IPS-NIHi7 (cell line): ENCODE data around the gene GALNT9.
"Not testable (repeated sequence)": the region's sequence is repeated elsewhere in the genome, so short reads cannot be mapped to it uniquely, and the experiment has no call there.

Experiments used
- DNase-seq: peaks from one replicate; pipeline ENCODE4 v3.0.0; 2012; ENCODE audit warnings: mixed read lengths; ENCODE audit errors: extremely low spot score

Gene GALNT9

DNA sequence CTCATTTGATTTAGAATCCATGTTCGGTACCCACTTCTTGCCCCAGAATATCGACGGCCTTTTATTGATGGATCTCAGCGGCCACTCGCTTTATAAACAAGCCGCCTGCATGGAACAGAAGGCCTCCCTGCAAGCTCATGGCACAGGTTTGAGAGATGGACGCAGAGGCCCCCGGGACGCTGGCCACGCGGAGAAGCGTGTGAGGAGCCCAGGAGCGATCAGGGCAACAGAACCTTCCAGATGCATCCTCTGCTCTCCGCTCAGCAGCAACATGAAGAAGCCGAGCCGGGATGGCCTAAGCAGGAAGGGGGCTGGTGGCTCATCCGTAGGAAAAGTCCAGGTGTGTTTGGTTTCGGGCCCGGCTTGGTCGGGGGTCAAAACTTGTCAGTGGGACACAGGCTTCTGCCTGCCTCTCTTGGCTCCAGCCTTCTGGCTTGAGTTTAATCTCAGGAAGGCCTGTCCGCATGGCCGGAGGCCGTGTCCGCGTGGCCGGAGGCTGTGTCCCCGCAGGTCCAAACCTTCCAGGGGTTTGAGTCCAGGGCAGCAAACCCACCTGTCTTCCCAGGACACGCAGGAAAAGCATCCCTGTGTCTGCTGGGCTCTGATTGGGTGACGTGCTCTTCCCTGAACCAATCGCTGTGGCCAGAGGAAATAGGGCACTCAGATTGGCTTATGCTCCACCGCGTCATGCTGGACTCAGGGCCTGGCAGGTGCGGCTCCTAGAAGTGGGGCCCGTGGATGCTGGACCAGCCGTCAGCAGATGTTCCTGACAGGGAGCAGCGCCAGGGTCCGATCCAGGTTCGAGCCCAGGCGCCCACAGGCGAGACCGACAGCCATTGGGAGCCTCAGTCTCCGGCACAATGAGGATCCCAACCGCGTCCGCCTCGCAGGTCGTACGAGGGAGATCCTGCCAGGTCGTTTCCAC lies 65.0 kb downstream of the GALNT9 start:
- peak; percentile 50 for DNase-seq

DNA sequence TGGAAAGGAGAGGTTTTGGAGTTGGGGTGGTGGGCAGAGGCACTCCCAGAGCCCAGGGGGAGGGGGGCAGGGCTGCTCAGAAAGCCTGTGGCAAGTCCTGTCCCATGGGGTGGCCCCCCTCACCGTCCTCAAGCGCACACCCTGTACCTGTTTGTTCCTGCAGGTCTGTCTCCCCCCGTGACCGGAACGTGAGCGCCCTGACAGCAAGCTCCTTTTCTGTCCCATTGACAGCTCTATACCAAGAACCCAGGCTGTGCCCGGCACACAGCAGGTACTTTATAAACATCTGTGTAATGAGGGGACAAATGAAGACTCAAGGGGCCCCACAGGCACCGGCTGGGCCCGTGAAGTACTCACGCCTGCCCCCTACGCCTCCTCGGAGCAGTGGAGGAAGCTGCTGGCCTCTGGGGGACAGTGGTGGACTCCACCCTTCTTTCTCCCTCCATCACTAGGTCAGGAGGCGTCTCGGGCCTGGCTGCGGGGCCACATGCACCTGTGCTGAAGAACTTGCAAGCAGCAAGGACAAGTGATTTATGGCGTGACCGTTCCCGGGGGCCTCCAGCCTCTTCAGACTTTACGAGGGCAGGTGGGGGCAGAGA lies 65.8 kb downstream of the GALNT9 start:
- no peak for DNase-seq

GRCh38 chr12:132263061-132263360 lies 66.4 kb downstream of the GALNT9 start:
- no peak for DNase-seq

- no peak for DNase-seq
Measured at GRCh38 chr12:132262256-132263060, 66.9 kb downstream of the GALNT9 start.

DNA sequence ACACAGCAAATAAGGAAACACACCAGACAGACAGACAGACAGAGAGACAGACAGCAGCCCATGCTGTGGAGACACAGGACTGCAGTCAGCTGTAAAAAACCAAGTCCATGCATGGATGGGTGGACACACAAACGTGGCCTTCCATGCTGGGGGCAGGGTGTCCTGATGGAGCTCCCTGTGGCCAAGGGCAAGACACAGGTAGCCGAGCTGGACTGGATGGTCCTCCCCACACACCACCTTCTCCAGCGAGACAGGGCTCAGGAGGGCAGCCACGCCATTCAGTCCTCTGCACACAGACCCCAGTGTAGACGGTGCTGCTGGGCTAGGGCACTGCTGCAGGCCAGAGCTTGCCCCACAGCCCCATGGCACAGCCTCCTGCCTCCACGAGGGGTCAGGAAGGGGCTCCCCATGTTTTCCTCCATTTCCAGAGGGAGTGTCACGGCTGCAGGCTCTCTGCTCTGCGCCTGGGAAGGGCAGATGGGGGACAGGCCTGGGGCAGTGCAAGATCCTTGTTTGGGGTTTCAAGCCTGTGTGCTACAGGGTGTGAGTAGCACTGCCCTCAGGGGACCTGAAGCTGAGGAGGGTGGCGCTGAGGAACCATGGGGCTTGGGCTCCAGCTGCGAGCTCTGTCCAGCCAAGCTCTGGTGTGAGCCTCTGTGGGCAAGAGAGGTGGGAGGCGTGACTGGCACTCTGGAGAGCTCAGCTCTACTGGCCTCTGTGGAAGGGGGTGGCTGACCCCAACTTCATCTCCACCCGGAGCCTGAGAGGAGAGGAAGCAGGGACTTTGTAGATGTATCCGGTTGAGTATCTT lies 67.9 kb downstream of the GALNT9 start:
- DNase-seq: no peak

GRCh38 chr12:132260721-132261120 lies 68.7 kb downstream of the GALNT9 start:
- DNase-seq: no peak

DNA sequence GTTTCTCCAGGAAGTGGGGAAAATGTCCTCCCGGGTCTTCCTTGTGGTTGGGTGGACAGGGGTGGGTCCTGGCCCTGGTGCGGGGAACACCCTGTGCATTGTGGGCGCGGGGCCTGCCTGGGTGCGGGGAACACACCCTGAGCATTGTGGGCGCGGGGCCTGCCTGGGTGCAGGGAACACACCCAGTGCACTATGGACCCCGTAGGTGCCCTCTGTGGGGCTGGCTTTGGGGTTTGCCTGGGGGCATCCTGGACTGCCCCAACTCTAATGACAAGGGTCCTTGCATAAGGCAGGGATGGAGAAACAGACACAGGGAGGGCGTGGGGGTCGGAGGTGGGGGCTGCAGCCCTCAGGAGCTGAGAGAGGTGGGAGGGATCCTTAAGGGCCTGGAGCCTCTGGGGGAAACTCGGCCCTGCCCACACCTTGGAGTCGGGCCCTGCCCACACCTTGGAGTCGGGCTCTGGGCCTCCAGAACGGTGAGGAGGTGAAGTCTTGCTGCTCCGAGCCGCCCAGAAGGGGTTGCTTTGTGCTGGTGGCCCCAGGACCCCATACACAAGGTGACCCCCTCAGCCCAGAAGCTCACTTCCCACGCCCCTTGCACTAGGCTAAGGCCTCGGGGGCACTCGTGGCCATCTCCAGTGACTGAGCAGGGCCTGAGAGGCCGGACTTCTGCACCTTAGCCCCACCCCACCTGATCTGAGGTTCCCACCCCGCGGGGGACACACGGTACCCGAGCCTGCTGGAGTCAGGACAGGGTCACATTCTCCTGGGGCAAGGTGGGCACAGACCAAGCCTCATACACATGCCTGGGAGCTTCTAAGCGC lies 69.3 kb downstream of the GALNT9 start:
- no peak for DNase-seq

- no peak for DNase-seq
Measured at GRCh38 chr12:132259364-132259871, 70.0 kb downstream of the GALNT9 start.

- DNase-seq: no peak
Measured at GRCh38 chr12:132258543-132258942, 70.8 kb downstream of the GALNT9 start.

GRCh38 chr12:132257955-132258490 lies 71.4 kb downstream of the GALNT9 start:
- no peak for DNase-seq

GRCh38 chr12:132257206-132257954 lies 72.0 kb downstream of the GALNT9 start:
- no peak for DNase-seq

- DNase-seq: no peak
Measured at GRCh38 chr12:132256646-132257045, 72.7 kb downstream of the GALNT9 start.

GRCh38 chr12:132255642-132256041 lies 73.7 kb downstream of the GALNT9 start:
- DNase-seq: no peak

DNA sequence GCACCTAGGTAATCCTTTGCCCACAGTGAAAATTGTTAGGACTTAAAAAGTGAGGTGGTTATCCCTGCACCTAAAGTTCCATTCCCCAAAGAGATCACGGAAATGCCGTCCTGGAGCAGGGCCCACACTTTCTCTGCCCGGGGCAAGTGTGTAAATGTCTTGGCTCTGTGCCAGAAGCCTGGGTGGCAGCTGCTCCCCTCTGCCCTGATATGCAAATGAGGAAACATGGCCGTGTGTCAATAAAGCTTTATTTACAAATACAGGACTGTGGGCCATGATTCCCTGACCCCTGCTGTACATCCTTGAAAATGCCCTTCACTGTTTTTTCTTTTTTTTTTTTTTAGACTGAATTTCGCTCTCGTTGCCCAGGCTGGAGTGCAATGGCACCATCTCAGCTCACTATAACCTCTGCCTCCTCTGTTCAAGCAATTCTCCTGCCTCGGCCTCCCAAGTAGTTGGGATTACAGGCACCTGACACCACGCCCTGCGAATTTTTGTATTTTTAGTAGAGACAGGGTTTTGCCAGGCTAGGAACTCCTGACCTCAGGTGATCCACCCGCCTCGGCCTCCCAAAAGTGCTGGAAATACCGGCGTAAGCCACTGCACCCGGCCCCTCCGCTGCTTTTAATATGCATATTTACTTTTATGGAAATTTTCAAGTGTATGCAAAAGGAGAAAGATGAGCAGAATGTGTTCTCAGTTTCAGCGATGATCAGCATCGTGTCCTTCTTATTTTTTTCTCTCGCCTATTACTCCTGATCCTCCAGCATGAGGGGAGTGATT lies 75.5 kb downstream of the GALNT9 start:
- DNase-seq: no peak

- DNase-seq: not testable (repeated sequence)
Measured at GRCh38 chr12:132252981-132253380, 76.4 kb downstream of the GALNT9 start.

DNA sequence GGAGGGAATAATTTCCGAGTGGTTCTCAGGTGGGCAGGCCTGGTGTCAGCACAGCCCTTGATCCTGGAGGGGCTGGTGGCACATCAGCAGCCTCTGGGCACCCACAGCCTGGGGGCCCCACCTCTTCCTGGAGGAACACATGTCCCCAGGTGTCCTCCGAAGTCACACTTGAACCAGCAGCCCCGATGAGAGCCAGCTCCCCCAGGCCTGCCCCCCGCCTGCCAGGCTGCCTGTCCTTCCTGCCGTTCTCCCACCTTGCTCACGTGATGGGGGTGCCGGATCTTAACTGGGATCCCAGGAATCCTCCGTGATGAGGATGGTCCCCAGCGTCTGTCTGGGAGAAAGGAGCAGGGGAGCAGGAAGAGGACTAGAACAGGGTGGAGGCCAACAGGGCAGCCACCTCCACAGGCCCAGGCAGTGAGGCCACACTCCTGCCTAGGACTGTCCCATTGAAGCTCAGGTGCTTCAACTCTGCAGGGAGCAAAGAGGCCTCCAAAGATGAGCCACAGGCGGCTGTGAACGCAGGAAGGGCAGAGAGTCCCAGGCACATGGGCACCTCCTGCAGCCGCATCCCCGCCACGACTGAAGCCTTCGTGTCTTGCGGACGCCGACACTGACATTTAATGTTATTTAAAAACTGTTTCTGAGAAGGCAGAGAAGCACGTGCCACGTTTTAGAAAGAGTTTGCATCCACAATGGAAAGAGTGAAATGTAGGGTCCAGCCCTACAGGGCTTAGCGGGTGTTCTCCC lies 77.5 kb downstream of the GALNT9 start:
- no peak for DNase-seq

DNA sequence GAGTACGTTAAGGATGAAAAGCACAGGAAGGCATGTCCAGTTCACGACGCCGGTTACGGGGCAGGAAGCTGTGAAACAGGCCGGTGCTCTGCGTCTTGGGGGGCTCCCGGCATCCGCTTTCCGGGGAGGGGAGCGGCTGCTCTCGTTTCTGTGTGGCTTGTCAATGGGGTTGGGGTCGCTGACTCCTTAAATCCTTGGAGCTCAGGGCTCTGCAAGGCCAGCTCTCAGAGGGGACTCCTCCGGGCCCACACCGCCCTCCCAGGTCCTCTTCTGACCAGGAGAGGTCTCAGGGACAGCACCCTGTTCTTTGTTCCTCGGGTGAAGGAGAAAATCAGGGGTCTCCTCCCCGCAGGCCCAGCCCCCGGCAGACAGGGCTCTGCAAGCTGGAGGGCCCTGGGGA lies 78.1 kb downstream of the GALNT9 start:
- no peak for DNase-seq

GRCh38 chr12:132250707-132251106 lies 78.7 kb downstream of the GALNT9 start:
- DNase-seq: no peak
